GM21423 (cell line): ENCODE results near the gene CA5B.
"Not testable (repeated sequence)": the region's sequence is repeated elsewhere in the genome, so short reads cannot be mapped to it uniquely, and the experiment has no call there.

Source experiments
- ATAC-seq: cut with Tn5 transposase; IDR thresholded peaks from one replicate; pipeline ENCODE4 v1.9.1; 2021; ENCODE audit warnings: mild to moderate bottlenecking, moderate library complexity; ENCODE audit not compliant: unreplicated experiment

Gene CA5B

DNA sequence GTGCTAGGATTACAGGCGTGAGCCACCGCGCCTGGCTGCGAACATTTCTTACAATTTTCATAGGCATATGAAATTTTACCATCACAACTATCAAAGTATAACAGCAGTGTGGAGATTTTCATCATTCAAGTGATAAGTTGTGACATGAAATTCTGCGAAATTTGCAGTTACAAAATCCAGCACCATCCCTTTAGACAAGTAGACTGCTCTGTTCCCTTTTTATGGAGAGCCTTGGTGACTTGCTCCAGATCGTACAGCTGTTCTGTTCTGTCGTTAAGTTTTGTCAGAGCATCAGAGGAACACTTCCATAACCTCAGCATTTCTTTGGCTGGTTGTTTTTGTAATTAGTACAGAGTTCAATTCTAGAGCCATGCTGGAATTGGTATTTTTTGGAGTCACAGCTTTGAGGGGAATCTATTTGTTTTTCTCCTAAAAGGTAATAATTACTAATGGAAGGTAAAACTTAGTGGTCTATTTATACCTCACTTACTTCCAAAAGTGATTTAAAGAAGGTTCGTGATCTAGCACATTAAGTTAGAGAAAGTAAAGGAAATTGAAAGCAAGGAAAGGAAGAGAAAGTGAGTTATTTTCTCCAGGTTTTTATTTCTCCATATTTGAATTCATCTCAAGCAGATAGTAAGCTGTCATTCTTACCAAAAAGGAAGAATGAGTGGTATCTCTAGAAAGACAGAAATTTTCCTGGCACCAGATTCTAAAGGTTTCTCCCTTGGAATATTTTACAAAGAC is 74.3 kb downstream of the CA5B start:
- no peak for ATAC-seq

DNA sequence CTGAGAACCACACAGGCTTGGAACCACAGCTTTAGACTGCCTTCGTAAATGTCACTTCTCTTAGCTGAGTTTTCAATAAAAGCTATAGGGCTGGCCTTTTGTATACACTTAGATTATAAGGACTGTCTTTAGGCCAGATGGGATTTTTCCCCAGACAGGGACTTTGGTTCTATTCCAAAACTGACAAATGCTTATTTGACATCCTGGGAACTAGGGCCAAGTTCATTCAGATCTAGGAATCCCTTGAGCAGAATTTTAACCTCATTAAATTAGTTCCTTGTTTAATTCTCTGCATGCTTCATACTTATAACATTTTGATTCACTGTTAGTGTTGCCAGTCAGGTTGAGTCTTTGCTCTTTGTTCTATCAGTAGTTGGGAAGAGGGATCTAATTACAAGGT is 75.3 kb downstream of the CA5B start:
- ATAC-seq = no peak

DNA sequence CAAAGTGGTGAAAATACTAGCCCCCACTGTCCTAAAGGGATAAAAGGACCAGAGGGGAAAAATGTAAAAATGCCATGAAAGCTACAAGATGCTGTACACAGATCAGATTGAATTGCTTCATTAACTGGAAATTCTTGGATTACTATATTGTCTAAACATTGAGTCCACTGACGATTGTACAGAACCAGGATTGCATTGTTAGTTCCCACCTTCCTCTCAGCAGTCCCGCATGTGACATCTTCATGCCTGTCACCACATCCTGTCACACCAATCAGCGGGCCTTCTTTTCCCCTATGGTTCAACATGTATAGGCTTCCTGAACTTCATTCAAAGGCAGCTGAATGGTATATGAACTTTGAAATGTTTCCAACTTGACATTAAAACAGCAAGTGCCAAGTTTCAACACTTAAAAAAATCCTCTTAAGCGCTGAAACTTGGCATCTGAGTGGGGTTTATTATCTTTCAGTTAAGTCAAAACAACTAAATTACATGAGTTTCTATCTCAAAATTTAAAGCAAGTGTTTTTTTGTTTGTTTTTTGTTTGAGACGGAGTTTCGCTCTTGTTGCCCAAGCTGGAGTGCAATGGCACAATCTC is 76.8 kb downstream of the CA5B start:
- no peak for ATAC-seq

DNA sequence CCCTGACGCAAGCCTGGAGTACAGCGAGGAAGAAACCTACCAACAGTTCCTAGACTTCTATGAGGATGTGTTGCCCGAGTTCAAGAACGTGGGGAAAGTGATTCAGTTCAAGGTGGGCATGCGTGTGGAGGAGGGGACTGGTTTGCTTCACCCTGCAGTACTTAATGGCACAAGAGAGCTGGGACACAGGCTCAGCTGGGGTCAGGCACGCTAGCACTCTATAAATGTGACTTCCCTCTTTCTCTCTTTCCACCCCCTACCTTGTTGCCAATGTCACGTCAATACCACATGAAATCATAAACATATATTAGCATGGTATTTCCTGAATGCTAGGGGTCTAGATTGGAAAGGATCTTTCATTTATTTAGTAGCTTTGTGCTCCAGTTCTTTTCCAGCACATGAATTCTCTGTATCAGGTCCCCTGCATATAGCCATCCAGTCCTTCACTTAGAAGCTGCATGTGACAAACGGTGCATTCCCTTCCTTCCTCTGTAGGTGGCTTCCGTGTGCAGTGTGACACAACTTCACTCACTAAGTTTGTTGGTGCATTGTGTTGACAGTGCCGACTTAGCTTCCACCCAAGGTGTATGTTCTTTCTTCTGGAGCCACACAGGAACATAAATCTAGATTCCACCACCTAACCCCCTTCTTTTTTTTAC is 77.8 kb downstream of the CA5B start:
- ATAC-seq = no peak

DNA sequence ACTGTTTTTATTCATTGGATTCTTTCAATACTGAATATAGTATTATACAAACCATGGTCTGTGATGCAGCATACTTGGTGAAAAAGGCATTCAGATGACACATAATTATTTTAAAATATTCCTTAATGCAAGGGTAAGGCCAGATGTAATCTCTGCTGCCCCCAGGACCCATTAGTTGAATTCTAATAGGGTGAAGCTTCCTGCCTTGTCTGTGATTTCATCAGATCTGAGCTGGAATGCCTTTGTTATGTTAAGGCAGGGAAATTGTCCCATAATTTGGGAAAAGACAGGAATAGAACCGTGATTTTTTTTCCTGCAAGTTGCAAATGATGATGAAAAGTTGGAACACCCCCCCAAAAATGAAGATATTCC is 78.4 kb downstream of the CA5B start:
- ATAC-seq = no peak

DNA sequence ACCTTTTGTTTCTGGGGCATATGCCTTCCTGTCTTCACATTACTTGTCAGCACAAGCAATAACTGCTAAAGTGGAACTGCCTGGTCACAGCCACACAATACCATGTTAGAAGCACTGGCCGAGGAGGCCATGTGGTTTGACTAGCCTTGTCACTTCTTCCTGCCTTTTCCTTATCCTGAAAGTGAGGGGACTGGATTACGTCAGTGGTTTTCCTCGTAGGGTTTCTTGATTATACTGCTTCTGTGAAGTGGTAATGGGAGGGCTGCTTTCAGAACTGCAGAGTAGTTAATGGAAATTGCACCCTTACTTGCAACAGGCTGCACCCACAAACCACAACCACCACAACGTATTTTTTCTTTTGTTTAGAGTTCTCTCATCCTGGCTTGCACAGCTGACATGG is 78.8 kb downstream of the CA5B start:
- no peak for ATAC-seq

DNA sequence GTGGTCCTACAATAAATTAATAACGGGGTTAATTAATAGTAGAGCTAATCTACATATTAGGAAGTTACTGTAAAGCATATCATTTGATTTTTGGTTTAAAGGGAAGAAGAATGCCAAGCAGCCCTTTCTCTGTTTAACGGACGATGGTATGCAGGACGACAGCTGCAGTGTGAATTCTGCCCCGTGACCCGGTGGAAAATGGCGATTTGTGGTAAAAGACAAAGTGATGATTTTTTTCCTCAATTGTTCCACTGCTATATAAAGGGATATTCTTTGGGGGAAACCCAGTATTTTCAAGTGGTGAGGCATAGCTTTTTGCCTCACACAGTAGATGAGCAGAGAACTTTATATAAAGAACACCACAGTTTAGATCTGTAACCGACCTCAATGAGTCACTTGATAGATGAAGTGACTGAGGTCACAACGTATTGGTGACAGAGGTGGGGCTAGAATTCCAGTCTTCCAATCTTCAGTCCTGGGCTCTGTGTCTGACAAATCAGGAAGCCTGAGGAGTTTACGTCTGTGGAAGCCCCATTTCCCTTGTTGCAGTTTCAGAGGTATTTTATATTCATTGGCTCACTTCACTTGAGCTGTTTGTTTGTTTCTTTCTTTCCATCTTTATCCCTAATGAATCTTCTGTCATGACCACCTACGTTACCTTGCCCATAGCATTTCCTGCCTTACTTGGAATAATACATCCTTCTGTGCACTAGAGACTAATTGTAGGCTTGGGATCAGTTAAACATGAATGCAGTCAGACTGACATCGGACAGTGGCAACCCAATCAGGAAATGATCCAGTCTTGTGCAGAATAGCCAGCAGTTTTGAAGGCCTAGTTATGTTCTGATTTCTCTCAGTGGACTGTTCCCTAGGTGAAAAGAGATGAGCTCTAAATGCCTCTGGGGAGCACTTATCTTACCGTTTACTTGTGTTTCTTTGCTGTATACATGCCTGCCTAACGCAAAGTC is 82.3 kb downstream of the CA5B start:
- ATAC-seq = no peak

DNA sequence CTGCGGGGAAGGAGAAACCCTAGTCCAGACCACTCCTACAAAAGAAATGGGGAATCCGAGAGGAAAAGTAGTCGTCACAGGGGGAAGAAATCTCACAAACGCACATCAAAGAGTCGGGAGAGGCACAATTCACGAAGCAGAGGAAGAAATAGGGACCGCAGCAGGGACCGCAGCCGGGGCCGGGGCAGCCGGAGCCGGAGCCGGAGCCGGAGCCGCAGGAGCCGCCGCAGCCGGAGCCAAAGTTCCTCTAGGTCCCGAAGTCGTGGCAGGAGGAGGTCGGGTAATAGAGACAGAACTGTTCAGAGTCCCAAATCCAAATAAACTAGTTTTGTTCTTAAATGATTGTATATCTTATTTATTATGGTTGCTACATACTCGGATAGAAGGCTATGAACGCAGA is 84.9 kb downstream of the CA5B start:
- no peak for ATAC-seq

DNA sequence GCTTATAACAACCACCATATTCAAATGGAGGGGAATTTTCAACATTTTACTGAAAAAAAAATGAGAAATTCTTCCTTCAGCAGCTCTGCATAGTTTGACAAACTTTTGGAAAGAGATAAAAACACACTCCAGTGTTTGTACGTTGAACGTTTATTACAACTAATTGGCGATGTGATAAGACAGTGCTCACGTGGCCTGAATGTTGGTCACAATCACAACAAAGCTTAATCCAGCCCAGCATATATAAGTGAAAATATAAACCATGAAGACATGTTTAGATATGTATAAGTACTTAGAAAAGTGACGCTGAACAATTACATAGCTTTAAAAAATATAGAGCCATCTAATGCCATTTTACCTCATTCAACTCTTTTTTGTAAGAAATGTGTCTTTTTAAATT is 87.9 kb downstream of the CA5B start:
- ATAC-seq = no peak

DNA sequence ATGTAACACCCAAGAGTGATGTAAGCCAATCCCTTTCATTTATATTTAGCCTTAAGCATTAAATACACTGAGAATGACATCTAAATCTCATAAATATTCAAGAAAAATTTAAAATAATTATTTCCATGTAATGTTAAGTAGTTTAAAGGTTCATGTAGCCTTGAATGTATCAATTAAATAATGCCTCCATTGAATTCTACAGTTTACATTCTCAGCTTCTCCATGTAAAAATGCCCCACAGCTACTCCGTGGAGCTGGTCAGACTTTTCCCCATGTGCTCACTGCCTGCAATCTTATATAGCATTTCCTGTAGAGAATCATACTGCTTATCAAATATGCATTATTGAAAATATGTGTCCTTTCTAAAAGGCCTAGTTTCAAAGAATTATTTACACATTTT is 91.1 kb downstream of the CA5B start:
- ATAC-seq = no peak

DNA sequence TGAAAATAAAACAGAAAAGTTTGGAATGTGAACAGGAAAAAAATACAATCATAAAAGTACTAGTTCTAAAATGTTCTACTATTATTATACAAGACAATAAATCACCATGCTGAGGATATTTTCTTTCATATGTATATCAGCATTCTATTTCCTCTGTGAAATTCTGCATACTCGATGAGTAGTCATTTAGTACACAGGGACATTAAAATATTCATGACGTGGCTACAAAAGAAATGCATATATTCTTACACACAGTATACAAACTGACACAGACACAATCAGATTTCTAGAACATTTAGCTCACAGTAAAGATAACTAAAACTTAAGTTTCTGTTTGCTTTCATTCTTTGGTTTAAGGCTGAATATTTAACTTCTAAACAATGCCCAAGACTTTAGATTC is 93.3 kb downstream of the CA5B start:
- not testable (repeated sequence) for ATAC-seq

DNA sequence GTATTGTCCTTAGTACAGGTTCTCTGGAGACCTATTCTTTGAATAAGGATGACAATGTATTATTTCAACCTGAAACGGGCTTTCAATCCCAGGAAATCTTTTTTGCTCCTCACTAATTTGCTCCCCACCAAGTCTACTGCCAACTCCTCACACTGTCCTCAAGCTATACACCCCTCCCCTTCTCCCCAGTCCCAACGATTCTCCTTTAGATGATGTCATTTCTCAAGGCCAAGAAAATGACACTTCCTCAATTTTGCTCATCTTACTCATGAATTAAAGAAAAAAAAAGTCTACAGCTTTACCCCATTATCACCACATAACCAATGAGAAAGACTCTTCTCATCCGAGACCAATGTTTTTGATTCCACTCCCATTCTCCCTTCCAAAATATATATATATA is 96.0 kb downstream of the CA5B start:
- no peak for ATAC-seq

DNA sequence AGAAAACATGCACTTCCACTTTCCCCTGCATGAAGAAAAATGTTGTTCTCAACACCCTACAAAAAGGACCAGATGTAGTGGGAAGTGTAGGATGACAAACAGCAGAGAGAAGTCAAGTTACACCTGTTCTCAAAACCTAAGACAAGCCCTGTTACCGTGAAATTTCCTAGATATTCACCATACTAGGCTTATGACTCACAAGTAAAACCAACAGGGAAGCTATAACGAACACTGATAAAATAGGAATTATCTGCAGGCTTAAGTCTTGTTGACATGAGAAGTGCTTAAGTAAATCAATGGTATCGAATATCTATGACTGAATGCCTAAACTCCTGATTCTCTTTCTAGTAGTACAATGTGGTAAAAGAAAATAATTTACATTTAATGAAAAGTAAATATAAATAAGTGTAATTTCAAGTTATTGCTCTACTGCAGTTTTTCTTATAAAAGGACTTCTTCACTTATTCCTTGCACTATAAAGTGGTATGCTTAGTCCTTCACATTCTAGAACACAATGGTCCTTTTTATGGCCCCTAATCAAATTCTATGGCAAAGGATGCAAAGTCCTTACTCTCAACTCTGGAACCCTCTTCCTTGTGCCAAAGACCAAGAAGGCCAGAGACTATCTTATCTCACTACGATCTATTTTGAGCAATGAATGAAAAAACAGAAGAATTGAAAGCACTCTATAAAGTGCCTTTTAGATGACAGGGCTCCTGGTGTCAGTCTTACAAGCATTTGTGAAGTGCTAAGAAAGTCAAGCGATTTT is 96.9 kb downstream of the CA5B start:
- no peak for ATAC-seq
